ENCODE results near the gene GRIK4. TPM values are rescaled to one million over a fixed set of nuclear protein-coding genes. Genes with fewer than 3 reads are reported as not detected.

Gene GRIK4
- total RNA-seq, 3 donors from 2014 or later (not counting 1 experiment from before 2014, with no cell fraction given): 2.2 to 32.3 (median 21.9) TPM

GRCh38 chr11:120807414-120808150, 296.0 kb downstream of the GRIK4 start:
- peak overlapping the region; percentile 11 for H3K27ac ChIP-seq (ENCODE audit: low read length)
- no peaks in the 10 kb centered on the region for H3K36me3 ChIP-seq (ENCODE audit: control insufficient read depth, insufficient read depth, low read length)
- WGBS (ENCODE audit: insufficient coverage): 89% methylated on average over 13 of the region's 13 CpGs
- H3K4me1 Mint-ChIP-seq: peaks cover 71 to 84% of the 10 kb centered on the region in 2 donors
- DNase-seq: no peak
- H3K27me3 Mint-ChIP-seq (ENCODE audit: low read depth in 2 of 2): peaks cover 0 to under 1% of the 10 kb centered on the region in 2 donors
- H3K27ac Mint-ChIP-seq: peak overlapping the region in 1 of 2 donors; percentile 66
- no peak overlapping the region for H3K4me3 ChIP-seq (ENCODE audit: low read length)
- peaks cover 46% of the 10 kb centered on the region for H3K4me1 ChIP-seq (ENCODE audit: control insufficient read depth, insufficient read depth, low read length)
- TF ChIP-seq, protein P1, sequence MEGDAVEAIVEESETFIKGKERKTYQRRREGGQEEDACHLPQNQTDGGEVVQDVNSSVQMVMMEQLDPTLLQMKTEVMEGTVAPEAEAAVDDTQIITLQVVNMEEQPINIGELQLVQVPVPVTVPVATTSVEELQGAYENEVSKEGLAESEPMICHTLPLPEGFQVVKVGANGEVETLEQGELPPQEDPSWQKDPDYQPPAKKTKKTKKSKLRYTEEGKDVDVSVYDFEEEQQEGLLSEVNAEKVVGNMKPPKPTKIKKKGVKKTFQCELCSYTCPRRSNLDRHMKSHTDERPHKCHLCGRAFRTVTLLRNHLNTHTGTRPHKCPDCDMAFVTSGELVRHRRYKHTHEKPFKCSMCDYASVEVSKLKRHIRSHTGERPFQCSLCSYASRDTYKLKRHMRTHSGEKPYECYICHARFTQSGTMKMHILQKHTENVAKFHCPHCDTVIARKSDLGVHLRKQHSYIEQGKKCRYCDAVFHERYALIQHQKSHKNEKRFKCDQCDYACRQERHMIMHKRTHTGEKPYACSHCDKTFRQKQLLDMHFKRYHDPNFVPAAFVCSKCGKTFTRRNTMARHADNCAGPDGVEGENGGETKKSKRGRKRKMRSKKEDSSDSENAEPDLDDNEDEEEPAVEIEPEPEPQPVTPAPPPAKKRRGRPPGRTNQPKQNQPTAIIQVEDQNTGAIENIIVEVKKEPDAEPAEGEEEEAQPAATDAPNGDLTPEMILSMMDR (IDR thresholded peaks at IDR 0.05): no peak
- peak overlapping the region; percentile 60 for H3K4me3 Mint-ChIP-seq
- intact Hi-C loops (cut with micrococcal nuclease): loop anchor here (5.0 kb wide), 1 partner anchor 50 kb away; no protein-coding TSS in a partner anchor
- H3K36me3 Mint-ChIP-seq: no peaks in the 10 kb centered on the region
- H3K9me3 Mint-ChIP-seq: no peaks in the 10 kb centered on the region
- ATAC-seq: no peak
- H3K9me3 ChIP-seq (ENCODE audit: control insufficient read depth, insufficient read depth, low read length): no peaks in the 10 kb centered on the region
- H3K27me3 ChIP-seq (ENCODE audit: control insufficient read depth, insufficient read depth, low read length): peaks cover 3% of the 10 kb centered on the region

DNA sequence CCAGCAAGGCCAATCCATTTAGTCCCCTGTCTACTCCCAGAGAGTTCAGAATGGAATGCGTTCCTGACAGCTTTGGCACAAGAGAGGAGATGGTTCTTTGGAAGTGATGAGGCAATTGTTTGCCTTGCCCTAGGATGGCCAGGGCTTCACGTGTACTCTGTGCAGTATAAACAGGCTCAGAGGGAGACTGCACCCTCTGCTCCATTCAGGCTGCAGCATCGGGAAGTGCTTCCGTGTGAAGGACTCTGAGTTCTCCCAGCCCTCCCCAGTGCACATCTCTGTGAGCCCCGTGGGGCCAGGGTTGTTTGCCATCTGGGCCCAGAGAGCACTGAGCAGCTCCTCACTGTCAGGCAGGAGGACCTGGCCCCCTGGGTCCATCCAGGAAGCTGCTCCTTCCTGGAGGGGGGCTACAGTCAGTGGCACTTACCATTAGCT, 297.1 kb downstream of the GRIK4 start:
- 66% methylated on average over 5 of the region's 5 CpGs for WGBS (ENCODE audit: insufficient coverage)

GRCh38 chr11:120810251-120810650, 298.7 kb downstream of the GRIK4 start:
- H3K27me3 ChIP-seq (ENCODE audit: control insufficient read depth, insufficient read depth, low read length): peaks cover 3% of the 10 kb centered on the region
- Mint-ChIP-seq H3K4me3 (no peak overlapping the region), H3K27ac (no peak overlapping the region), H3K4me1 (peaks cover 61 to 92% of the 10 kb centered on the region in 2 donors), H3K36me3 (no peaks in the 10 kb centered on the region), H3K9me3 (no peaks in the 10 kb centered on the region), H3K27me3 (ENCODE audit: low read depth in 2 of 2) (no peaks in the 10 kb centered on the region)
- H3K36me3 ChIP-seq (ENCODE audit: control insufficient read depth, insufficient read depth, low read length): no peaks in the 10 kb centered on the region
- DNase-seq (no peak), ATAC-seq (no peak)
- H3K27ac ChIP-seq (ENCODE audit: low read length): no peak overlapping the region
- peaks cover 43% of the 10 kb centered on the region for H3K4me1 ChIP-seq (ENCODE audit: control insufficient read depth, insufficient read depth, low read length)
- no peak overlapping the region for H3K4me3 ChIP-seq (ENCODE audit: low read length)
- WGBS (ENCODE audit: insufficient coverage): 95% methylated on average over 2 of the region's 2 CpGs
- intact Hi-C loops (cut with micrococcal nuclease): no loop called here
- TF ChIP-seq, protein P1 (IDR thresholded peaks at IDR 0.05): no peak
- no peaks in the 10 kb centered on the region for H3K9me3 ChIP-seq (ENCODE audit: control insufficient read depth, insufficient read depth, low read length)

More for the DNA sequence above, 297.1 kb downstream of the GRIK4 start:
- H3K9me3 Mint-ChIP-seq: no peaks in the 10 kb centered on the region
- peaks cover 46% of the 10 kb centered on the region for H3K4me1 ChIP-seq (ENCODE audit: control insufficient read depth, insufficient read depth, low read length)
- H3K36me3 Mint-ChIP-seq: no peaks in the 10 kb centered on the region
- no peaks in the 10 kb centered on the region for H3K9me3 ChIP-seq (ENCODE audit: control insufficient read depth, insufficient read depth, low read length)
- no peaks in the 10 kb centered on the region for H3K27me3 Mint-ChIP-seq (ENCODE audit: low read depth in 2 of 2)
- peak overlapping the region in 1 of 2 donors; percentile 66 for H3K27ac Mint-ChIP-seq
- intact Hi-C loops (cut with micrococcal nuclease): loop anchor here (5.0 kb wide), 1 partner anchor 49 kb away; no protein-coding TSS in a partner anchor
- peaks cover 3% of the 10 kb centered on the region for H3K27me3 ChIP-seq (ENCODE audit: control insufficient read depth, insufficient read depth, low read length)
- no peak overlapping the region for H3K4me3 ChIP-seq (ENCODE audit: low read length)
- H3K4me3 Mint-ChIP-seq: no peak overlapping the region
- TF ChIP-seq, protein P1 (IDR thresholded peaks at IDR 0.05): no peak
- H3K36me3 ChIP-seq (ENCODE audit: control insufficient read depth, insufficient read depth, low read length): no peaks in the 10 kb centered on the region
- DNase-seq: no peak
- H3K27ac ChIP-seq (ENCODE audit: low read length): no peak overlapping the region
- ATAC-seq: no peak
- peaks cover 75 to 93% of the 10 kb centered on the region in 2 donors for H3K4me1 Mint-ChIP-seq

Data from natural killer cell (primary cell).